PC-9 (cell line): Measurements from ENCODE around the gene APOB.

Experiments used
- CTCF ChIP-seq: fragments of 200-600 bp; sonication (generic); conservative IDR thresholded peaks from 2 replicates; pipeline ENCODE4 v1.6.1; 2017; ENCODE audit warnings: mixed run types, antibody characterized with exemption, mild to moderate bottlenecking, moderate library complexity
- EZH2 ChIP-seq: fragments of 200-600 bp; sonication (generic); IDR thresholded peaks from 2 replicates; pipeline ENCODE4 v1.8.0; 2017; ENCODE audit warnings: antibody characterized with exemption, low read depth

GRCh38 chr2:21004181-21004572, 39.7 kb downstream of the APOB start:
- TF ChIP-seq CTCF (no peak), EZH2 (no peak)
